GM12801 (cell line): ENCODE data around the gene OR2V2.

Source experiments
- CTCF ChIP-seq: IDR thresholded peaks from one replicate; pipeline ENCODE4 v1.5.1; 2011; ENCODE audit warnings: control low read depth; ENCODE audit not compliant: insufficient read length; ENCODE audit errors: extremely low read depth

The OR2V2 gene

GRCh38 chr5:181181650-181182565 lies 34.5 kb downstream of the OR2V2 start:
- no peak for TF ChIP-seq CTCF

GRCh38 chr5:181182651-181183050 lies 35.3 kb downstream of the OR2V2 start:
- TF ChIP-seq CTCF: no peak

- no peak for TF ChIP-seq CTCF
These were observed 37.4 kb downstream of the OR2V2 start for GRCh38 chr5:181184845-181185216.

GRCh38 chr5:181185560-181185959 lies 38.2 kb downstream of the OR2V2 start:
- TF ChIP-seq CTCF: no peak

- no peak for TF ChIP-seq CTCF
These were observed 38.6 kb downstream of the OR2V2 start for GRCh38 chr5:181186022-181186421.

GRCh38 chr5:181186986-181187499 lies 39.7 kb downstream of the OR2V2 start:
- no peak for TF ChIP-seq CTCF

GRCh38 chr5:181187500-181188213 lies 40.3 kb downstream of the OR2V2 start:
- TF ChIP-seq CTCF: no peak
